ENCODE results near the gene DOCK10.
"Not testable (repeated sequence)": the region's sequence is repeated elsewhere in the genome, so short reads cannot be mapped to it uniquely, and the experiment has no call there.

DOCK10 gene

GRCh38 chr2:224954980-224955379, 87.3 kb downstream of the DOCK10 start:
- H3K27me3 ChIP-seq, result no peaks in the 10 kb centered on the region
- no peak overlapping the region for H3K4me3 ChIP-seq
- peak overlapping the region; percentile 6; the same call in 1 of the 2 replicates for H3K4me2 ChIP-seq
- no peak overlapping the region for H3K27ac ChIP-seq
- H4K20me1 ChIP-seq, result no peaks in the 10 kb centered on the region
- TF ChIP-seq Cebpa-rat (IDR thresholded peaks at IDR 0.05), result no peak
- peaks cover 53% of the 10 kb centered on the region for H3K4me1 ChIP-seq
- H3K36me3 ChIP-seq, result 0 out of 2 replicates have a peak, but pooled peaks cover 7% of the 10 kb centered on the region
- H3K9ac ChIP-seq, result no peak overlapping the region
- H3K9me3 ChIP-seq, result peaks cover 9% of the 10 kb centered on the region; the same call in 1 of the 2 replicates

GRCh38 chr2:224952936-224953657, 89.2 kb downstream of the DOCK10 start:
- Histone ChIP-seq H3K4me1 (peaks cover 72% of the 10 kb centered on the region), H3K27me3 (no peaks in the 10 kb centered on the region), H3K27ac (no peak overlapping the region), H3K4me2 (peak overlapping the region; percentile 42), H3K9me3 (peaks cover 9% of the 10 kb centered on the region; the same call in 1 of the 2 replicates), H3K36me3 (0 out of 2 replicates have a peak, but pooled peaks cover 7% of the 10 kb centered on the region), H3K4me3 (no peak overlapping the region), H3K9ac (no peak overlapping the region), H4K20me1 (no peaks in the 10 kb centered on the region)
- TF ChIP-seq Cebpa-rat (IDR thresholded peaks at IDR 0.05), result no peak

GRCh38 chr2:224951723-224952481, 90.4 kb downstream of the DOCK10 start:
- peak overlapping the region; percentile 57 for H3K27ac ChIP-seq
- 0 out of 2 replicates have a peak, but pooled peaks cover 7% of the 10 kb centered on the region for H3K36me3 ChIP-seq
- H3K9ac ChIP-seq, result no peak overlapping the region
- peaks cover 9% of the 10 kb centered on the region; the same call in 1 of the 2 replicates for H3K9me3 ChIP-seq
- peak overlapping the region; percentile 45 for H3K4me2 ChIP-seq
- no peak for TF ChIP-seq Cebpa-rat (IDR thresholded peaks at IDR 0.05)
- H3K4me3 ChIP-seq, result no peak overlapping the region
- no peaks in the 10 kb centered on the region for H4K20me1 ChIP-seq
- peaks cover 76% of the 10 kb centered on the region for H3K4me1 ChIP-seq
- no peaks in the 10 kb centered on the region for H3K27me3 ChIP-seq

- H3K4me1 ChIP-seq, result peaks cover 65% of the 10 kb centered on the region
- H3K9me3 ChIP-seq, result peaks cover 9% of the 10 kb centered on the region; the same call in 1 of the 2 replicates
- no peak overlapping the region for H3K4me3 ChIP-seq
- TF ChIP-seq Cebpa-rat (IDR thresholded peaks at IDR 0.05), result no peak
- no peaks in the 10 kb centered on the region for H3K27me3 ChIP-seq
- H4K20me1 ChIP-seq, result no peaks in the 10 kb centered on the region
- H3K36me3 ChIP-seq, result no peaks in the 10 kb centered on the region
- peak overlapping the region; percentile 83 for H3K4me2 ChIP-seq
- H3K27ac ChIP-seq, result peak overlapping the region; percentile 86
- H3K9ac ChIP-seq, result peak overlapping the region; percentile 9; the same call in 1 of the 2 replicates
These were observed 93.4 kb downstream of the DOCK10 start for GRCh38 chr2:224948859-224949258.

GRCh38 chr2:224948005-224948404, 94.3 kb downstream of the DOCK10 start:
- Histone ChIP-seq H3K9ac (peak overlapping the region; percentile 85; the same call in 1 of the 2 replicates), H3K4me2 (peak overlapping the region; percentile 83)

GRCh38 chr2:224947566-224947965, 94.7 kb downstream of the DOCK10 start:
- Histone ChIP-seq H3K27ac (peak overlapping the region; percentile 86), H3K36me3 (no peaks in the 10 kb centered on the region), H3K4me2 (peak overlapping the region; percentile 83), H3K9ac (peak overlapping the region; percentile 85; the same call in 1 of the 2 replicates), H3K27me3 (no peaks in the 10 kb centered on the region), H3K4me3 (peak overlapping the region; percentile 77), H3K4me1 (peaks cover 60% of the 10 kb centered on the region), H4K20me1 (no peaks in the 10 kb centered on the region), H3K9me3 (peaks cover 9% of the 10 kb centered on the region; the same call in 1 of the 2 replicates)
- no peak for TF ChIP-seq Cebpa-rat (IDR thresholded peaks at IDR 0.05)

More at GRCh38 chr2:224948005-224948404, 94.3 kb downstream of the DOCK10 start:
- peak overlapping the region; percentile 77 for H3K4me3 ChIP-seq
- peak overlapping the region; percentile 86 for H3K27ac ChIP-seq
- H3K27me3 ChIP-seq, result no peaks in the 10 kb centered on the region
- H3K4me1 ChIP-seq, result peaks cover 60% of the 10 kb centered on the region
- H3K9me3 ChIP-seq, result peaks cover 9% of the 10 kb centered on the region; the same call in 1 of the 2 replicates
- no peaks in the 10 kb centered on the region for H3K36me3 ChIP-seq
- no peak for TF ChIP-seq Cebpa-rat (IDR thresholded peaks at IDR 0.05)
- no peaks in the 10 kb centered on the region for H4K20me1 ChIP-seq

GRCh38 chr2:224946895-224947294, 95.4 kb downstream of the DOCK10 start:
- Histone ChIP-seq H3K27me3 (no peaks in the 10 kb centered on the region), H3K9ac (peak overlapping the region; percentile 85), H3K4me1 (peaks cover 61% of the 10 kb centered on the region), H3K4me2 (peak overlapping the region; percentile 83), H3K36me3 (no peaks in the 10 kb centered on the region), H3K4me3 (peak overlapping the region; percentile 77), H3K9me3 (peaks cover 4% of the 10 kb centered on the region; the same call in 1 of the 2 replicates), H4K20me1 (no peaks in the 10 kb centered on the region), H3K27ac (peak overlapping the region; percentile 86)
- no peak for TF ChIP-seq Cebpa-rat (IDR thresholded peaks at IDR 0.05)

GRCh38 chr2:224944707-224945547, 97.3 kb downstream of the DOCK10 start:
- H4K20me1 ChIP-seq, result peaks cover 2% of the 10 kb centered on the region
- no peaks in the 10 kb centered on the region for H3K9me3 ChIP-seq
- H3K9ac ChIP-seq, result peak overlapping the region; percentile 88
- TF ChIP-seq Cebpa-rat (IDR thresholded peaks at IDR 0.05), result no peak
- peak overlapping the region; percentile 77 for H3K4me3 ChIP-seq
- H3K27ac ChIP-seq, result peak overlapping the region; percentile 86
- H3K36me3 ChIP-seq, result peaks cover 4% of the 10 kb centered on the region; the same call in 1 of the 2 replicates
- H3K4me1 ChIP-seq, result peaks cover 64% of the 10 kb centered on the region
- H3K27me3 ChIP-seq, result no peaks in the 10 kb centered on the region
- peak overlapping the region; percentile 91 for H3K4me2 ChIP-seq

- not testable (repeated sequence) for H3K9me3 ChIP-seq, H3K36me3 ChIP-seq, H3K27me3 ChIP-seq
- H3K4me3 ChIP-seq, result peak overlapping the region; percentile 77
- peaks cover 12% of the 10 kb centered on the region for H4K20me1 ChIP-seq
- H3K4me1 ChIP-seq, result peaks cover 64% of the 10 kb centered on the region
- peak overlapping the region; percentile 88 for H3K9ac ChIP-seq
- H3K4me2 ChIP-seq, result peak overlapping the region; percentile 91
- peak overlapping the region; percentile 86 for H3K27ac ChIP-seq
These were observed 98.6 kb downstream of the DOCK10 start for GRCh38 chr2:224943601-224944041.
